ENCODE measurements around the gene SLC29A4.
"Not testable (repeated sequence)": the region's sequence is repeated elsewhere in the genome, so short reads cannot be mapped to it uniquely, and the experiment has no call there.

SLC29A4 gene, protein sequence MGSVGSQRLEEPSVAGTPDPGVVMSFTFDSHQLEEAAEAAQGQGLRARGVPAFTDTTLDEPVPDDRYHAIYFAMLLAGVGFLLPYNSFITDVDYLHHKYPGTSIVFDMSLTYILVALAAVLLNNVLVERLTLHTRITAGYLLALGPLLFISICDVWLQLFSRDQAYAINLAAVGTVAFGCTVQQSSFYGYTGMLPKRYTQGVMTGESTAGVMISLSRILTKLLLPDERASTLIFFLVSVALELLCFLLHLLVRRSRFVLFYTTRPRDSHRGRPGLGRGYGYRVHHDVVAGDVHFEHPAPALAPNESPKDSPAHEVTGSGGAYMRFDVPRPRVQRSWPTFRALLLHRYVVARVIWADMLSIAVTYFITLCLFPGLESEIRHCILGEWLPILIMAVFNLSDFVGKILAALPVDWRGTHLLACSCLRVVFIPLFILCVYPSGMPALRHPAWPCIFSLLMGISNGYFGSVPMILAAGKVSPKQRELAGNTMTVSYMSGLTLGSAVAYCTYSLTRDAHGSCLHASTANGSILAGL

DNA sequence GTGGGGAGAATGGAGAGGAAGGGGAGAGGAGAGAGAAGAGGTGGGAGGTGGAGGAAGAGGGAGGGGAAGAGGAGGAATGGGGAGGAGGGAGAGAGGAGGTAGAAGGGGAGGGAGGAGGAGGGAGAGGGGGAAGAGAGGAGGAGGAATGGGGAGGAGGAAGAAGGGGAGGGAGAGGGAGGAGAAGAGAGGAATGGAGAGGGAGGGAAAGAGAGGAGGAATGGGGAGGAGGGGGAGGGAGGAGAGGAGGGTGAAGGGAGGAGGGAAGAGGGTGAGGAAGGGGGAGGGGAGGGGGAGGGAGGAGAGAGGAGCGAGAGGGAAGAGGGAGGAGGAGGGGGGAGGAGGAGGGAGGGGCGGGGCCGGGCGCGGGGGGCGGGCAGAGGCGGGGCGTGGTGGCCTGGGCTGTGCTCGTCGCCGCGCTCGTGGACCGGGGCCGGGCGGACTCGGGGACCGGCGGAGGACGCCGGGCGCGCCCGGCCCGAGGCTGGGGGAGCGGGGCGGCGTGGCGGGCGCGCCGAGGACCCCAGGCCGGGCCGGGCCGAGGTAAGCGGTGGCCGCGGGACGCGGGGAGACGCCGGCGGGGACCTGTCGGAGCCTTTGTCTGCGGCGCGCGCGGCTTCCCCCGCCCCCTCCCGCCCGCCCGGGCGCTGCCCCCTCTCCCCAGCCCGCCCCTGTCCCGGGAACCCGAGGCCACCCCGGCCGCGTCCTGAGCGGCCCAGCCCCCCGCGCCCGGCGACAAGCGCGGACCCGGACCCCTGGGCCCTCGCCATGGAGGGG is at the start of gene SLC29A4:
Gene SLC29A4 (plus strand): TSS at position 401 of the 774 bp plus-strand sequence. CDS start 4,874 bp downstream, outside the sequence.
- DNase-seq (ENCODE audit: low read depth) = peak; percentile 18

DNA sequence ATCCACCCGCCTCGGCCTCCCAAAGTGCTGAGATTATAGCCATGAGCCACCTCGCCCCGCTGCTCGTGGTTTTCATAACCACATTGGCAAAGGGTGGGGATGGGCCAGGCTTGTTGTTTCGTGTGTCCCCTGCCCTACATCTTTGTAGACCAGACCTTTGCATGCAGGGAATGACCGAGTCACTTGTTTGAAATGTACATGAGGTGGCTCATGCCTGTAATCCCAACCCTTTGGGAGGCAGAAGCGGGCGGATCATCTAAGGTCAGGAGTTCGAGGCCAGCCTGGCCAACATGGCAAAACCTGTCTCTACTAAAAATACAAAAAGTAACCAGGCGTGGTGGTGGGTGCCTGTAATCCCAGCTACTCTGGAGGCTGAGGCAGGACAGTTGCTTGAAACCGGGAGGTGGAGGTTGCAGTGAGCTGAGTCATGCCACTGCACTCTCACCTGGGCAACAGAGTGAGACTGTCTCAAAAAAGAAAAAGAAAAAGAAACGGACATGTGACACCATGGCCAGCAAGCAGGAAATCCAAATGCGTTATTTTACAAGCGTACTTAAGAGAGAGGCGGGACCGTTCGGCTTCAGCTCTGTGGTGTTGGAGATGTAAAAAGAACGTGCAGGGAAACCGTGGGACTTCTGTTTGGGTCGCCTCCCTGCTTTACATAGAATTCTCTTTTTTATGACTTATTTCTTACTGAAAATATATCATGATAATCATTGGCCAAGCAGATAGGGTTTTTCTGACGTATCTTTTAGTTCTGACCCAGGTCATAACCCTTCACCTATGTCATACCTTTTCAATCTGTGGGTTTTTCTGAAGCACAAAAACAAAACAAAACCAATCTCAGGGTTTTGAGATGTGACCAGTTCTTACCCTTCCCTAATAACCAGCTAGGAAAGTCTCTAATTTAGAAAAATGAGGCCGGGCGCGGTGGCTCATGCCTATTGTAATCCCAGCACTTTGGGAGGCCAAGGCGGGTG is 47.6 kb upstream of the SLC29A4 start:
- DNase-seq (ENCODE audit: low read depth) = no peak

DNA sequence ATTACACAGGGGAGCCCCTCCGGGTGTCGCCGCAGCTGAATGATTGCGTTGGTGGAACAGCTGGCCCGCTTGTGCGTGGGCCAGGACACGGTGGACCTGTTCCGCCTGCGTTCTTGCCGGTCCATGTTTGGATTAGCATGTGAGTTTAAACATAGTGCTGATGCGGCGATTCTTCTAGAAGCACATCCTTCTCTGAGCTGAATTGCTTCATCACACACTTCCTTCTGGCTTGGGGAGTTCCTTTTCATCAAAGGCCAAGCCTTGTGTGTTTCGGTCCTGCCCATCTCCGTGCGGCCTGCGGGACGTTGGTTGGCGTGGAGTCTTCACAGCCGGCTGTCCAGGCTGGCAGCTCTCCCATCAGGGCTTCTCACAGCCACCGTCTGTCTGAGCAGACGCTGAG is 45.5 kb upstream of the SLC29A4 start:
- DNase-seq (ENCODE audit: low read depth) = no peak

DNA sequence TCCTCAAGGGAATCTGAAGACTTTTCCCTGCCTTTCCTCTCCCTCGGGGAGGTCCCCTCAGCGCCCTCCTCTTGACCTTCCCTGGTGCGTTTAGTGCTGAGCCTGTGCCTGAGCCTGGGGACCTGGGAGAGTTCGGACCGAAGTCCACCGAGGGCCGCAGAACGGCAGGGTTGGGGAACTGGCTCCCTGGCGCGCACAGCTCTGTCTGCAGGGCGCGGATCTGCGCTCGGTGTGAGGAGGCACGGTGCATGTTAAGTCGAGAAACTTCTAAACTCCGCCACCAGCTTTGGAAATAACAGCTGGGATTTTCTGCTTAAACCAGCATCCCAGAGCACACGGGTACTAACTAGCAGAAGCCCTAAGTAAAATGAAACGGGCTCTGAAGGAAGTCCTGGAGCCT is 44.2 kb upstream of the SLC29A4 start:
- no peak for DNase-seq (ENCODE audit: low read depth)

DNA sequence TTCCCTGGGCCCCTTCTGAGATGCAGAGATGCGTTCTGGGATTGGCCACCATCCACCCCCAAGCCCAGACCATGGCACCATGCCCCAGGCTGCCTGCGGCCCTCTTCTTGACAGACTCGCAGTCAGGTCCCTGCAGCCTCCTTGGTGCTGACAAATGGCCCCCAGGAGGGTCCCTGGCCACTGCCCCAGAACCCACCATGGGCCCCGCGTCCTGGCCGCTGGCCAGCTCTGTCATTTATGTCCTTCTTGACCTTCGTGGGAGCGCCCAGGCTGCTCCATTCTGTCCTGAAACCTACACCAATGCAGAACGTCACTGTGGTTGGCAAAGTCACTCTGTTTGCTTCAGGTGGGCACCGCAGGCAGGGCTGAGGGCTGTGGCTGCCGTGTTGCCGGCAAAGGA is 39.5 kb upstream of the SLC29A4 start:
- no peak for DNase-seq (ENCODE audit: low read depth)

DNA sequence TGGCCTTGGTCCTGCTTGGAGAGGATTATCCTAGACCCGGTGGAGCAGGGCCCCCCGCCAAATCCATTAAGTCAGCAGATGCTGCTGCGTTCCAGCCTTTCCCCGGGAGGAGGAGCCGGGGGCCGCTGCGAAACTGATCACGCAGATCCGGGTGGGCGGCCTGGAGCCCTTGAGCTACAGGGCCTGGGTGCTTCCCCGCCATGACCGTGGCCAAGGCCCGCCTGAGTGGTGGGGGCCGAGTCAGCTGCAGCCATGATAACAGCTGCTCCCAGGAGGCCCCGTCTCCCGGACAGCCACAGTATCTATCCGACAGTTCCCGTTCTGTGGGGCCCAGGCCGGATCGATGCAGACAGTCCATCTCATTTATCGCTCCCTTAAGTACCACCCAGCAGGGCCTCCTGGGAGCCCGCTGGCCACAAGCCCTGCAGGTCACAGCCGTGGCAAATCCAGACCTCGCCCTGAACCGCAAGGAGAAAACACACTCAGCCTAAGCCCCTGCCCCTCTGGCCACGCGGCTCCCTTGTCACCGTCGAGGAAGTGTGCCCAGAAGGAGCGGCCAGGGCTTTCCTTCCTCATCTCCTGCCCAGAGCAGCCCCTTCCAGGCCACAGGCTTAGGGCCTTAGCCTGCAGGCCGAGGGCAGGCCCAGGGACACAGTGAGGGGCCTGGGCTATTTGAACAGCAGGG is 34.4 kb upstream of the SLC29A4 start:
- peak; percentile 39 for DNase-seq (ENCODE audit: low read depth)

DNA sequence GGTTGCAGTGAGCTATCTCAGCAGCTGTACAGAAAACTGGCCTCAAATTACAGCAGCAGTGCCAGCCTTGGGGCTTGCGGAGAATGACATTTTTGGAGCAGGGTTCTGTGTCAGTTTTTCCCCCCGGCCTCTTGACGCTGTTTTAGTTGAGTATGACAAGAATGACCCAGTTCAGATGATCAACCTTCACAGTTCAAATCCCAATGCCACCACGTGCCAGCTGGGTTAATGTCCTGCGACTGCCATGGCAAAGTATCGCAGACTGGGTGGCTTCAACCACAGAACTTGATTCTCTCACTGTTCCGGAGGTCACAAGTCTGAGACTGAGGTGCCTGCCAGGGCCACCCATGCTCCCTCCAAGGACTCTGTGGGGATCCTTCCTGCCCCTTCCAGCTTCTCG is 32.0 kb upstream of the SLC29A4 start:
- DNase-seq (ENCODE audit: low read depth) = not testable (repeated sequence)

DNA sequence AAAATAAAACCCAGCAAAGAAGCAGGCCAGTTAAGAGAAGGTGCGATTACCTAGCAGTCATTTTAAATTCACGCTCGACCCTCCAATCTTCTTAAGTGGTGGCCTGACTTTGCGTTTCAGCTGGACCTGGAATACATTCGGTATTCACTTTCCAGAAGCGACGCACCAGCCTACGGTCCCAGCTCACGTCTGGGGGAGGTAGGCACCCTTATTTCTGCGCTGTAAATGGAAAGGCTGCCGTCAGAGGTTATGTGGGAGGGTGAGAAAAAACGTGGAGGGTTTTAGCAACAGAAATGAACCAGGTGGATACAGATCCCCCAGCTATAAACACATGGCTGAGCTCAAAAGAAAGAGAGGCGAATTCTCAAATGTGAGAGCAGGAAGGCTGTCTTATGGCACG is 29.2 kb upstream of the SLC29A4 start:
- not testable (repeated sequence) for DNase-seq (ENCODE audit: low read depth)

DNA sequence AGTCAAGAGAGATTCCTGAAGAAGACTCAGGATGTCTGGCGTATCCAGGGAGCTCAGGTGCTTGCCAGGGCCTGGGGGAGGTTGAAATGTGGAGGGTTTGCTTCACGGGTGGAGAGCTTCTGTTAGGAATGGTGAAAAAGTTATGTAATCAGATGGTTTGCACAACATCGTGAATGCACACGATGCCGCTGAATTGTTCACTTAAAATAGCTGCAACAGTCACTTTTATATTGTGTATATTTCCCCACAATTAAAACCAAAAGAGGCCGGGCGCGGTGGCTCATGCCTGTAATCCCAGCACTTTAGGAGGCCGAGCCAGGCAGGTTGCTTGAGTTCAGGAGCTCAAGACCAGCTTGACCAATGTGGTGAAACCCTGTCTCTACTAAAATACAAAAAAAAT is 28.4 kb upstream of the SLC29A4 start:
- not testable (repeated sequence) for DNase-seq (ENCODE audit: low read depth)

DNA sequence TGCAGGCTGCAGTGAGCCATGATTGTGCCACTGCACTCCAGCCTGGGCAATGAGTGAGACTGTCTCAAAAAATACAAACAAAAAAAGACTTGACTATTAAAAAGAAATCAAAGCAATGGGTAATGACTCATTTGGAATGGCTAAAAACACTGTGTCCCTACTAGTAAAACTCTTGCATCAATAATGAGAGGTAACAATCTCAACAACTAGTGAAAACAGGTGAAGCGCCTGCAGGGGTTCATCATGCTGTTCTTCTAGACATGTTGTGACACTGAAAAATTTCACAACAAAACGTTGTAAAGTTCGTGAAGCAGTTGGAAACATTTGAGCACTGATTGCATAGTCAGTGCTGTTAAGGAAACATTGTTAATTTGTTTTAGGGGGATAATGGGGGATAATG is 26.9 kb upstream of the SLC29A4 start:
- DNase-seq (ENCODE audit: low read depth) = no peak

DNA sequence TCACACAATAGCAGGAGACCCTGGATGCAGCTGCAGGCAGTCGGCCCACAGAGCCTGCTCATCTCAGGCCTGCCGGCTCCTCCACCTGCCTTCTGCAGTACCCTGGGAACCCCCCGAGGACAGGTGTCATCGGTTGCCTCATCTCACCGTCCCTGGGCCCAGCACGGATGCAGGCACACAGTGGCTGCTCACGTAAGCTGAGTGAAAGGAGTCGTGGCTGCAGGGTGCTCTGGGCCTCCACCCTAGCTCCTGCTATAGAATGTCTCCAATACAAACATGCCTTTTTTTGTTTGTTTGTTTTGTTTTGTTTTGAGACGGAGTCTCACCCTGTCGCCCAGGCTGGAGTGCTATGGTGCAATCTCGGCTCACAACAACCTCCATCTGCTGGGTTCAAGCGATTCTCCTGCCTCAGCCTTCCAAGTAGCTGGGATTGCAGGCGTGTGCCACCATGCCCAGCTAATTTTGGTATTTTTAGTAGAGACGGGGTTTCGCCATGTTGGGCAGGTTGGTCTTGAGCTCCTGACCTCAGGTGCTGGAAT is 22.1 kb upstream of the SLC29A4 start:
- not testable (repeated sequence) for DNase-seq (ENCODE audit: low read depth)

DNA sequence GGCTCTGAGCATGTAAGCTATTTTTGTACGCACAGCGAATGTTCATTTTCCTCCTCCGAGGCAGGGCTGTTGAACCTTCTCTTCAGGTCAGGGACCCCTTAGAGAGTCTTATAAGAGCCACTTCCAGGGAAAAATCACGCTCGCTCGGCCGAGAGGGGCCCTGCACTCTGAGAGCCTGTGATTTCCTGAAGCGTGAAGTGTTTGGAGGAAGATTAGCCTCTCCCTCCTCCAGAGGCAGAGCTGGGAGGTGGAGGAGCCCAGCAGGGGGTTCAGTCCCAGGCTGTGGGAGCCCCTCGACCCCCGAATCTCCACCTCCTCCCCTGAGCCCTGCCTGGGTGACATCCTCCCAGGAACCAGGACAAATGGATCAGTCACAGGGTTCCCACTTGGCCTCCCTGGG is 19.7 kb upstream of the SLC29A4 start:
- DNase-seq (ENCODE audit: low read depth) = not testable (repeated sequence)

DNA sequence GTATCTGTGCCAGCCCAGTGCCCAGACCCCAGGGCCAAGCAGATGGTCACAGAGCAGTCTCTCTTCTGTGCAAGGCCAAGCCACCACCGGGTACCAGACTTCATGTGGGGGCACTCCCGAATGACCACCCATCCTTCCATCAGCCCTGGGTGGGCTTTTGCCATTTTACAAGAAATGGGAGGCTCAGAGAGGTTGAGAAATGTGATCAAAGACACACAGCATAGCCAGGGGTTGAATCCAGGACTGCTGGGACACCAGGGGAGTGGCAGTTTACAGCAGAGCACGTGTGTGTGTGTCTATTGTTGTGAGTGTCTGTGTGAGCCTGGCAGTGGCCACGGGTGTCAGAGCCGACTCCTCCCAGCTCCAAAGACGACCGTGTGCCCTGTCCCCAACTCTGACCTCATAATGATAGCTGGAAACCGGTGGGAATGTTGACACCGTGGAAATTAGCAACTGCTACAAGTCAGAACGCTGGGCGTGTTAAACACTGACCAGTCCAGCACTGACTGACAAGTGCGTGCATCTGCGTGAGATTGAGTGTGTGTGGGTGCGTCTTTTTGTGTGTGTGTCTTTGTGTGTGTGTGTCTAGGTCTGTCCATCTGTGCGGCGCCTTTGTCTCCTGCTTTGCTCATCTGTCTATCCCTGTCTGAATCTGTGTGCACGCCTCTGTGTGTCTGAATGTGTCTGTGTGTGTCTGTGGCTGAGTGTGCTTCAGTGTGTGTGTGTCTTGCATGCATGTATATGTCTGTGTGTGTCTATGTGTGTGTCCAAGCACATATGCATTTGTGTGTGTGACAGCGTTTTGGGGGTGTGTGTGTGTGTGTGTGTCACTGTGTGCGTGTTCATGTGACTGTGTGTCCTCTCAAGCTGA is 17.2 kb upstream of the SLC29A4 start:
- DNase-seq (ENCODE audit: low read depth) = no peak

DNA sequence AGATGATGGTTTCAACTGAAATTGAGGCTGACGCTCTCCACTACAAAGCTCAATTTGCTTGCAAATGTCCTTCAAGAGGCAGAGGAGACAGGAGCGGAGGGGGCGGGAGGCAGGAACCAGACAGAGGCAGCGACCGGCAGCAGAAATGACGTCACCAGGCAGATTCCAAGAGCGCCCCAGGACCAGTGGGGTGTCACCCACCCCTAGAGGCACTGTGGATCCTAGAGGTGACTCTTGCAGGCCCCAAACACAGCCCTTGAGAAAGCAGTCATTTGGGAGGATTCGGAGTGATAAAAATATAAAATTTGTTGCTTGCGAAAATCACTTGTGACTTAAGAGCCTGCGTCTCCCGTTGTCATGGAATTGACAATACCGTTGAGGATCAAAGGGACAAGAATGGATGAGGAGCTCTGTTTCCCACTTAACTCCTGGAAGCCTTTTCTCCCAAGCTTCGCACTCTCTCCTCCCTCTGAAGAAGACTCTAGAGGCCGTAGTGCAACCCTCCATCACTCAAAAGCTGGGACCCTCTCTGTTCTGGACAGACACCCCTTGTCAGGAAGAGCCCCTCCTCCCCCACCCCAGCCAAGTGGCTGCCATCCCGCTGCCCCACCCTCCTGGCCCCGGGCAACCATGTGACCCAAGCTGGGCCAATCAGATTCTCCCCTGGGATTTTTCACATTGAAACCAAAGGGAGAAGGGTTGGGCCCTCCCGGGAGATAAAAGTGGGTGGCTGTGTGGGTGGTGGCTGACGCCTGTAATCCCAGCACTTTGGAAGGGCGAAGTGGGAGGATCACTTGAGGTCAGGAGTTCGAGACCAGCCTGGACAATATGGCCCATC is 16.3 kb upstream of the SLC29A4 start:
- DNase-seq (ENCODE audit: low read depth) = no peak

DNA sequence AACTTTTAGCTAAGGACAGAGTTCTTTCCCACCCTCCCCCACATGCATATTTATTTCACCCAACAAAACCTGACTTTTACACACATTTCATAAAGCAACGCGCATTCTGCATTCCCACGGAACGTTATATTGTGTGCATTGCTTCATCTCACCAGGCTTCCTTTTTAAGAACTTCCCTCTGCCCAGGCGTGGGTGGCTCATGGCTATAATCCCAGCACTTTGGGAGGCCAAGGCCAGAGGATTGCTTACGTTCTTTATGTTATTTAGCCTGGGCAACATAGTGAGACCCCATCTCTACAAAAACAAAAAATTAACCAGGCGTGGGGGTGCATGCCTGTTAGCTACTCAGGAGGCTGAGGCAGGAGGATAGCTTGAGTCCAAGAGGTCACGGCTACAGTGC is 14.9 kb upstream of the SLC29A4 start:
- DNase-seq (ENCODE audit: low read depth) = not testable (repeated sequence)

DNA sequence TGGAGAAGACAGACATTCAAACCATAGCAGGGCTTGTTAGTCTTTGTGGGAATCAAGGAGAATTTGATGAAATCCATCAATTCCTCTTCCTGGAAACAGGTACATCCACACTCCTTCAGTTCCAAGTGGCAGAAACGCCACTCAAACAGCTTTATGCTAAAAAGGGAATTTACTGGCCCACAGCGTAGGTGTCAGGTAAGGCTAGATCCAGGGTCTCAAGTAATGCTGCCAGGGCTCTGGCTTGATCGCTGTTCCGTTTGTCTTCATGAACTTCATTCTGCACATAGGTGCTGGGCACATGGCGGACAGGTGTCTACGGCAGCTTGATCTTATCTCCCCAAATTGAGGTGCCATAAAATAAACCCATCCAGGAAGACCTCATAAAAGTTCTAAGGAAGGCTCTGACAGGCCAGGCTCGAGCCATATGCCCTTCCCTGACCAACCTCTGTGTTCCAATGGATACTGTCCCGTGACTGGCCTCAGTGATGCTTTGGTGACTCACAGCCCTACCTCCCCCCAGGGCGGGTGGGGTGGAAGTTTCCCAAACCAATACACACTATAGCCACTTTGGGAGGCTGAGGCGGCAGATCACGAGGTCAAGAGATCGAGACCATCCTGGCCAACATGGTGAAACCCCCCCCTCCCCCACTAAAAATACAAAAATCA is 12.6 kb upstream of the SLC29A4 start:
- not testable (repeated sequence) for DNase-seq (ENCODE audit: low read depth)

DNA sequence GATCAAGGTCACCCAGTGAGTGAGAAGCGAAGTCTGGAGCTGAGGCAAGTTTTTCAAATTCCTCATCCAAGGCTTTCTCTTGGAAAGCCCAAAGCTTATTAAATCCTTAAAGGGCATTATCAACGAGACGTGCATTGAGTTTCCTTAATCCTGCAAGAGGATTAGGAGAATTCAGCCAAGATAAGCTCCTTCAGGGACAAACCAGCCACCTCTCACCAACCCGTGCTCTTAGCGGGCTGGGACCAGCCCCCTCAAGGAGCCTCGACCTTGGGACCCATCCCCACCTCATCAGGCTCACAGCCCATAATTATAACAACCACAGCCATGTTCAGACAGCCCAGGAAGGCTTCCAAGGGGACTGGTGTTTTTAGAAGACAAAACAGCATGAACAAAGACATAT is 12.0 kb upstream of the SLC29A4 start:
- DNase-seq (ENCODE audit: low read depth) = no peak

DNA sequence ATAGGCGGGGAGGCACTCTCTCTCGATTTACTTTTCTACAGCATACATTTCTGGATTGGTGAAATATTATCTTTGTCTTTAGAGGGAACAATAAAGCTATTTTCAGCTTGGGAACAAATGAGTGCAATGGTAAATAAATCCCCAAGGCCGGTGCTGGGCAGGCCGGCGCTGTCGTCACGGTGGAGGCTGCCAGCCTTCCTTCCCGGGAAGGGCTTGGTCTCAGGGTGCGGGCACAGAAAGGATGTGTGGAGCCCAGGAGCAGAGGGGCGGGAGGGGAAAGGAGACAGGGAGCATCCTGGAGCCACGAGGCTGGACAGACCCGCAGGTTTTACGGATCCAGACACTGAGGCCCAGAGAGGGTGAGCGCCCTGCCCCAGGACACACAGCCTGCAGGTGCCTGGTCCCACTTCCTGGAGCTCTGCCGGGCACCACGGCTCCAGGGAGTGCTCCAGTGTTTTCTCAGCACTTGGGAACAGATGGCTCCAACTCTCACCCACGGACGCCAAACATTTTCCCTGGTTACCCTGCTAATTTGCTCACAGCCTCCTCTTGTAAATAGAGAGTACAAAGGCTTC is 8.8 kb upstream of the SLC29A4 start:
- DNase-seq (ENCODE audit: low read depth) = not testable (repeated sequence)

Data from CMK (cell line).